ENCODE data around the gene DNAH6. TPM values are rescaled to one million over a fixed set of nuclear protein-coding genes. Genes with fewer than 3 reads are reported as not detected.

Gene DNAH6
- total RNA-seq, 4 donors from 2014 or later = 0.06 to 0.38 (median 0.13) TPM; not detected in 1

- TF ChIP-seq POLR2A (IDR thresholded peaks at IDR 0.05) = no peak
- TF ChIP-seq CTCF (IDR thresholded peaks at IDR 0.05) = no peak
- intact Hi-C loops (cut with DNase I) = no loop called here
- Histone ChIP-seq H3K4me3 (no peak overlapping the region), H3K27me3 (no peaks in the 10 kb centered on the region), H3K9me3 (no peaks in the 10 kb centered on the region), H3K27ac (no peak overlapping the region), H3K36me3 (no peaks in the 10 kb centered on the region), H3K4me1 (no peaks in the 10 kb centered on the region)
- no peak for DNase-seq
- 66 to 75% methylated on average over 2 of the region's 2 CpGs for WGBS, 2 donors
These were observed 161.9 kb downstream of the DNAH6 start for GRCh38 chr2:84678214-84678613.

- Histone ChIP-seq H3K27ac (no peak overlapping the region), H3K9me3 (no peaks in the 10 kb centered on the region)
- DNase-seq = no peak
These were observed 170.6 kb downstream of the DNAH6 start for GRCh38 chr2:84686783-84687476.

GRCh38 chr2:84687498-84688149 lies 171.3 kb downstream of the DNAH6 start:
- H3K36me3 ChIP-seq = no peaks in the 10 kb centered on the region
- no peak for DNase-seq
- no peak overlapping the region for H3K4me3 ChIP-seq
- intact Hi-C loops (cut with DNase I) = no loop called here
- H3K27ac ChIP-seq = no peak overlapping the region
- H3K27me3 ChIP-seq = no peaks in the 10 kb centered on the region
- TF ChIP-seq CTCF (IDR thresholded peaks at IDR 0.05) (no peak), POLR2A (IDR thresholded peaks at IDR 0.05) (no peak)
- H3K4me1 ChIP-seq = no peaks in the 10 kb centered on the region
- H3K9me3 ChIP-seq = no peaks in the 10 kb centered on the region
- WGBS, 2 donors = 57 to 72% methylated on average over 10 of the region's 10 CpGs

More at GRCh38 chr2:84686783-84687476, 170.6 kb downstream of the DNAH6 start:
- Histone ChIP-seq H3K4me1 (no peaks in the 10 kb centered on the region), H3K4me3 (no peak overlapping the region), H3K27me3 (no peaks in the 10 kb centered on the region), H3K36me3 (no peaks in the 10 kb centered on the region)
- 43 to 48% methylated on average over 5 of the region's 5 CpGs for WGBS, 2 donors
- intact Hi-C loops (cut with DNase I) = no loop called here
- TF ChIP-seq POLR2A (IDR thresholded peaks at IDR 0.05) (no peak), CTCF (IDR thresholded peaks at IDR 0.05) (no peak)

- Histone ChIP-seq H3K4me1 (no peaks in the 10 kb centered on the region), H3K27ac (no peak overlapping the region), H3K4me3 (no peak overlapping the region), H3K27me3 (no peaks in the 10 kb centered on the region), H3K9me3 (no peaks in the 10 kb centered on the region), H3K36me3 (no peaks in the 10 kb centered on the region)
- TF ChIP-seq CTCF (IDR thresholded peaks at IDR 0.05) (no peak), POLR2A (IDR thresholded peaks at IDR 0.05) (no peak)
- 66 to 84% methylated on average over 3 of the region's 3 CpGs for WGBS, 2 donors
- no peak for DNase-seq
- intact Hi-C loops (cut with DNase I) = no loop called here
These were observed 173.9 kb downstream of the DNAH6 start for GRCh38 chr2:84690225-84690624.

GRCh38 chr2:84694088-84694622 lies 177.9 kb downstream of the DNAH6 start:
- Histone ChIP-seq H3K4me1 (no peaks in the 10 kb centered on the region), H3K9me3 (no peaks in the 10 kb centered on the region), H3K27me3 (no peaks in the 10 kb centered on the region), H3K36me3 (no peaks in the 10 kb centered on the region), H3K27ac (no peak overlapping the region), H3K4me3 (no peak overlapping the region)
- TF ChIP-seq CTCF (IDR thresholded peaks at IDR 0.05) (no peak), POLR2A (IDR thresholded peaks at IDR 0.05) (no peak)
- intact Hi-C loops (cut with DNase I) = no loop called here
- no peak for DNase-seq
- WGBS, 2 donors = 54 to 71% methylated on average over 4 to 5 of the region's 6 CpGs

All from esophagus squamous epithelium (tissue), 5 donors.